Astrocyte (in vitro differentiated cells and primary cell): Measurements from ENCODE around the gene RAP1GAP. TPM values are rescaled to one million over a fixed set of nuclear protein-coding genes. Genes with fewer than 3 reads are reported as not detected.

ENCODE experiments used
- DNase-seq: peaks from one replicate; pipeline ENCODE4 v3.0.0-alpha.2; 2010; ENCODE audit warnings: low read depth
- FAIRE-seq: peaks from 2 replicates; lab custom pipeline; 2011; peaks lifted over from hg19 to GRCh38; lab: Jason Lieb, UNC
- H2AFZ ChIP-seq: 2 replicates; pipeline ENCODE4 v1.6.0; 2012; ENCODE audit warnings: low read depth, low read length, inconsistent platforms
- H3K27ac ChIP-seq: 2 replicates; pipeline ENCODE4 v1.5.1; 2011; ENCODE audit warnings: low read depth, low read length, inconsistent platforms
- H3K27me3 ChIP-seq: 2 replicates; pipeline ENCODE4 v1.6.0; 2011; ENCODE audit warnings: low read length, inconsistent platforms; ENCODE audit not compliant: insufficient read depth
- H3K36me3 ChIP-seq: 2 replicates; pipeline ENCODE4 v1.5.1; 2011; ENCODE audit warnings: low read length, inconsistent platforms; ENCODE audit not compliant: insufficient read depth
- H3K4me1 ChIP-seq: 2 replicates; pipeline ENCODE4 v1.5.1; 2011; ENCODE audit warnings: low read length, inconsistent platforms; ENCODE audit not compliant: insufficient read depth
- H3K4me2 ChIP-seq: 2 replicates; pipeline ENCODE4 v1.6.0; 2012; ENCODE audit warnings: low read length, inconsistent platforms
- H3K4me3 ChIP-seq: 2 replicates; pipeline ENCODE4 v1.5.1; 2011; ENCODE audit warnings: low read depth, mild to moderate bottlenecking, low read length, inconsistent platforms; ENCODE audit not compliant: insufficient read depth
- H3K79me2 ChIP-seq: 2 replicates; pipeline ENCODE4 v1.6.0; 2012; ENCODE audit warnings: mild to moderate bottlenecking, low read length, inconsistent platforms; ENCODE audit not compliant: insufficient read depth
- H3K9ac ChIP-seq: 2 replicates; pipeline ENCODE4 v1.6.0; 2012; ENCODE audit warnings: mild to moderate bottlenecking, low read length, inconsistent platforms
- H3K9me3 ChIP-seq: 2 replicates; pipeline ENCODE4 v1.5.1; 2012; ENCODE audit warnings: low read depth, mild to moderate bottlenecking, low read length, inconsistent platforms; ENCODE audit not compliant: insufficient read depth
- H4K20me1 ChIP-seq: 2 replicates; pipeline ENCODE4 v1.6.0; 2012; ENCODE audit warnings: low read length, inconsistent platforms; ENCODE audit not compliant: insufficient read depth
- H3K27ac Mint-ChIP-seq: one replicate; pipeline ENCODE4 v1.8.0; 2021; ENCODE audit warnings: mild to moderate bottlenecking, mixed read lengths; ENCODE audit not compliant: unreplicated experiment
- H3K27me3 Mint-ChIP-seq: one replicate; pipeline ENCODE4 v1.8.0; 2021; ENCODE audit warnings: low read depth, mixed read lengths; ENCODE audit not compliant: unreplicated experiment
- H3K36me3 Mint-ChIP-seq: one replicate; pipeline ENCODE4 v1.8.0; 2021; ENCODE audit warnings: low read depth, mixed read lengths; ENCODE audit not compliant: unreplicated experiment
- H3K4me1 Mint-ChIP-seq: one replicate; pipeline ENCODE4 v1.8.0; 2021; ENCODE audit warnings: low read depth, mixed read lengths; ENCODE audit not compliant: unreplicated experiment
- H3K4me3 Mint-ChIP-seq: one replicate; pipeline ENCODE4 v1.8.0; 2021; ENCODE audit warnings: mild to moderate bottlenecking, moderate library complexity, mixed read lengths; ENCODE audit not compliant: unreplicated experiment
- H3K9me3 Mint-ChIP-seq: one replicate; pipeline ENCODE4 v1.8.0; 2021; ENCODE audit warnings: mild to moderate bottlenecking, mixed read lengths; ENCODE audit not compliant: unreplicated experiment
- EZH2 ChIP-seq: IDR thresholded peaks from 2 replicates; pipeline ENCODE4 v1.6.1; 2012; ENCODE audit warnings: mild to moderate bottlenecking, low read length, inconsistent platforms; ENCODE audit not compliant: insufficient read depth
- total RNA-seq: library from RNA; stranded (reverse); gene quantifications from 2 replicates; pipeline ENCODE4 v1.2.1, GENCODE V29; 2021
- TF ChIP-seq, protein P1 (sequence below): IDR thresholded peaks from 2 replicates; pipeline ENCODE4 v1.5.1; 2011; ENCODE audit warnings: low read depth, mild to moderate bottlenecking, inconsistent platforms, low read length, moderate library complexity; ENCODE audit not compliant: insufficient read depth

The RAP1GAP gene
- total RNA-seq, 1 donor from 2014 or later, result 3.2 TPM

- no peak for DNase-seq
- Histone ChIP-seq H3K9me3 (no peaks in the 10 kb centered on the region), H3K4me3 (no peak overlapping the region), H3K4me2 (no peak overlapping the region), H3K36me3 (no peaks in the 10 kb centered on the region), H3K9ac (no peak overlapping the region), H2AFZ (no peak overlapping the region), H3K27ac (no peak overlapping the region), H4K20me1 (peaks cover 9% of the 10 kb centered on the region), H3K79me2 (no peaks in the 10 kb centered on the region), H3K4me1 (peaks cover 5% of the 10 kb centered on the region), H3K27me3 (peaks cover 26% of the 10 kb centered on the region)
- H3K9me3 Mint-ChIP-seq, result no peaks in the 10 kb centered on the region
- FAIRE-seq, result no peak
- TF ChIP-seq, protein P1, sequence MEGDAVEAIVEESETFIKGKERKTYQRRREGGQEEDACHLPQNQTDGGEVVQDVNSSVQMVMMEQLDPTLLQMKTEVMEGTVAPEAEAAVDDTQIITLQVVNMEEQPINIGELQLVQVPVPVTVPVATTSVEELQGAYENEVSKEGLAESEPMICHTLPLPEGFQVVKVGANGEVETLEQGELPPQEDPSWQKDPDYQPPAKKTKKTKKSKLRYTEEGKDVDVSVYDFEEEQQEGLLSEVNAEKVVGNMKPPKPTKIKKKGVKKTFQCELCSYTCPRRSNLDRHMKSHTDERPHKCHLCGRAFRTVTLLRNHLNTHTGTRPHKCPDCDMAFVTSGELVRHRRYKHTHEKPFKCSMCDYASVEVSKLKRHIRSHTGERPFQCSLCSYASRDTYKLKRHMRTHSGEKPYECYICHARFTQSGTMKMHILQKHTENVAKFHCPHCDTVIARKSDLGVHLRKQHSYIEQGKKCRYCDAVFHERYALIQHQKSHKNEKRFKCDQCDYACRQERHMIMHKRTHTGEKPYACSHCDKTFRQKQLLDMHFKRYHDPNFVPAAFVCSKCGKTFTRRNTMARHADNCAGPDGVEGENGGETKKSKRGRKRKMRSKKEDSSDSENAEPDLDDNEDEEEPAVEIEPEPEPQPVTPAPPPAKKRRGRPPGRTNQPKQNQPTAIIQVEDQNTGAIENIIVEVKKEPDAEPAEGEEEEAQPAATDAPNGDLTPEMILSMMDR, result no peak
- no peak for TF ChIP-seq EZH2
- peaks cover 27% of the 10 kb centered on the region for H3K27me3 Mint-ChIP-seq
- H3K36me3 Mint-ChIP-seq, result no peaks in the 10 kb centered on the region
- no peak overlapping the region for H3K4me3 Mint-ChIP-seq
- peaks cover 7% of the 10 kb centered on the region for H3K4me1 Mint-ChIP-seq
- peak overlapping the region; percentile 18 for H3K27ac Mint-ChIP-seq
These were observed 13.4 kb downstream of the RAP1GAP start for GRCh38 chr1:21655748-21656147.

GRCh38 chr1:21655259-21655658 lies 13.9 kb downstream of the RAP1GAP start:
- no peak overlapping the region for H3K4me3 Mint-ChIP-seq
- no peaks in the 10 kb centered on the region for H3K79me2 ChIP-seq
- H3K4me1 Mint-ChIP-seq, result peaks cover 7% of the 10 kb centered on the region
- H3K9ac ChIP-seq, result no peak overlapping the region
- H3K27me3 ChIP-seq, result peaks cover 26% of the 10 kb centered on the region
- peaks cover 9% of the 10 kb centered on the region for H4K20me1 ChIP-seq
- H3K27ac ChIP-seq, result no peak overlapping the region
- no peaks in the 10 kb centered on the region for H3K9me3 ChIP-seq
- no peak for FAIRE-seq
- DNase-seq, result no peak
- no peaks in the 10 kb centered on the region for H3K36me3 ChIP-seq
- no peak overlapping the region for H2AFZ ChIP-seq
- no peak overlapping the region for H3K4me2 ChIP-seq
- peaks cover 25% of the 10 kb centered on the region for H3K27me3 Mint-ChIP-seq
- no peak for TF ChIP-seq EZH2
- TF ChIP-seq, protein P1, result no peak
- H3K36me3 Mint-ChIP-seq, result no peaks in the 10 kb centered on the region
- H3K4me1 ChIP-seq, result peaks cover 5% of the 10 kb centered on the region
- no peak overlapping the region for H3K4me3 ChIP-seq
- no peaks in the 10 kb centered on the region for H3K9me3 Mint-ChIP-seq
- H3K27ac Mint-ChIP-seq, result no peak overlapping the region

DNA sequence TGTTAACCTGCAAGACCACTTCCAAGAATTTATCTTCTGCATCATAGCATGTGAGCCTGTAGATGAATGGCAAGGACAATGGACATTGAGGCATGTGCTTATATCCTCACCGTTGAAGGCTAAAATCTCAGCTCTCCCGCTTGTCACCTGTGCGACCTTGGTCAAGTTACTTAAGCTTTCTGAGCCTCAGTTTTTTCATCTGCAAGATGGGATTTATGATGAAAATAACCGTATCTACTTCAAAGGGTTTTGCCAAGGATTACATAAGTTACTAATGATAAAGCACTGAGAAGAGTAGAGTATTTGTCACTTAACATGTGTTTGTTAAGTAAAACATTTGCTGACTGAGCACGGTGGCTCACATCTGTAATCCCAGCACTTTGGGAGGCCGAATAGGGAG lies 14.9 kb downstream of the RAP1GAP start:
- H3K79me2 ChIP-seq, result no peaks in the 10 kb centered on the region
- no peak overlapping the region for H3K9ac ChIP-seq
- Mint-ChIP-seq H3K27ac (no peak overlapping the region), H3K4me1 (peaks cover 7% of the 10 kb centered on the region), H3K4me3 (no peak overlapping the region), H3K27me3 (peaks cover 24% of the 10 kb centered on the region), H3K9me3 (no peaks in the 10 kb centered on the region), H3K36me3 (no peaks in the 10 kb centered on the region)
- FAIRE-seq, result no peak
- H4K20me1 ChIP-seq, result peaks cover 4% of the 10 kb centered on the region
- H3K27ac ChIP-seq, result no peak overlapping the region
- no peak for DNase-seq
- H3K27me3 ChIP-seq, result peaks cover 23% of the 10 kb centered on the region
- no peak overlapping the region for H3K4me3 ChIP-seq
- H2AFZ ChIP-seq, result no peak overlapping the region
- no peak for TF ChIP-seq EZH2
- TF ChIP-seq, protein P1, result no peak
- no peaks in the 10 kb centered on the region for H3K36me3 ChIP-seq
- H3K4me2 ChIP-seq, result no peak overlapping the region
- H3K9me3 ChIP-seq, result no peaks in the 10 kb centered on the region
- H3K4me1 ChIP-seq, result peaks cover 5% of the 10 kb centered on the region
